NT2/D1 (cell line): ENCODE data around the gene KLHL8.

ENCODE experiments used
- SUZ12 ChIP-seq: IDR thresholded peaks from 2 replicates; pipeline ENCODE4 v1.6.1; 2011; ENCODE audit not compliant: insufficient read length, insufficient read depth; ENCODE audit errors: extremely low read depth
- YY1 ChIP-seq: IDR thresholded peaks from 2 replicates; pipeline ENCODE4 v1.6.1; 2011; ENCODE audit not compliant: insufficient read length, insufficient read depth
- ZNF274 ChIP-seq: IDR thresholded peaks from 2 replicates; pipeline ENCODE4 v1.6.1; 2011; ENCODE audit warnings: mild to moderate bottlenecking, low read depth, low read length

DNA sequence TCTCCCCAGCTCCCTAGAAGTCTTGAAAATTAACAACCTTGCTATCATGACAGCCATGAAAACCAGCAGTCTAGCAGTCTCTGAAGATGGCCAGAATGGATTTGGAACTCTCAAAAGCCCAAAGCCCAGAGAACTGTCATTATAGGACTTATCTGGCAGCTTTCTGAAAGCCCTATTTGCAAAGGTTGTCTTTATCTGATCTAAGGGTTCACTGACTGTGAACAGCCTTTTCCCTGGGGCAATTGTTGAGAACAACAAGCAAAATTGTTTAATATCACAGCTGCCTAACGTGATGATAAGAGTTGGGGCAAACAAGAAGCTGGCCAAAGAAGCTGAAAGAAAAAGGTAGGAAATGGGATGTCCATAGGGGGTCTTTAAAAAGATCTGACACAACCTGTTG, 20.9 kb upstream of the KLHL8 start:
- TF ChIP-seq ZNF274, result no peak
- TF ChIP-seq SUZ12, result no peak
- TF ChIP-seq YY1, result no peak
